ENCODE results near the gene CELA2B.

The CELA2B gene

DNA sequence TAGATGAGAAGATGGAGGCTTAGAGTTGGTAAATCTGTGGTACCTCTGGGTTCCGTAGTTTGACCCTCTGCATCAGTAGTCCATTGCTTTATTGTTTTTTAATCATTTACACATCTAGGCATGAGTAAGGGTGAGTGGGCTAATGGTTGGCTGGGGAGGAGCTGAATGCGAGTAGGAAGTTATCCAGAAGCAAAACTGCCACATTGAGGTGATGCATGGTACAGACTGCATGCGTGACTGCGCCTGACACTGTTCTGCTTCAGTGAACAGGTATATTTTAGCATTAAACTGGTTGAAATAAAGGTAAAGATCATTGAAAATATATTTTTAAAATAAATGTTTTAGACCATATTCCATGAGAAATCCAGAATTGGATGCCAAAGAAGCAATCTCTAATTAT is 55.1 kb downstream of the CELA2B start:
- no peak for DNase-seq

DNA sequence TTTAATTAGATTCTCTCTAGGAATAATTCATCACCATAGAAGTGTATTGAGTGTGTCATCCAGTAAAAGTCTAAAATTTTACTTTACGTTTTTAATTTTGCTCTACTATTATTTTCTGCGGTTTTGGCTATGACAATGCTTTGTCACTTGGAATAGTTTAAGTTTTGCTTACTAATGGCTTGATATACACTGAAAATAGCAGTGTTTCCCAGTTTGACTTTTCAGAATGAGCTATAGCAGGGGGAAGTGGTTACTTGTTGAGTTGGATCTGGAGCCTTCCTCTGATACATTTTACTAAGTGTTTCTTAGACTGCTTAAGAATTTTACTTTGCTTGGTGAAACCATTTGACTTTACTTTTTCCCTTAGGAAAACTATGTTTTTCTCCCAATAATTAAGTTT is 55.8 kb downstream of the CELA2B start:
- no peak for DNase-seq

DNA sequence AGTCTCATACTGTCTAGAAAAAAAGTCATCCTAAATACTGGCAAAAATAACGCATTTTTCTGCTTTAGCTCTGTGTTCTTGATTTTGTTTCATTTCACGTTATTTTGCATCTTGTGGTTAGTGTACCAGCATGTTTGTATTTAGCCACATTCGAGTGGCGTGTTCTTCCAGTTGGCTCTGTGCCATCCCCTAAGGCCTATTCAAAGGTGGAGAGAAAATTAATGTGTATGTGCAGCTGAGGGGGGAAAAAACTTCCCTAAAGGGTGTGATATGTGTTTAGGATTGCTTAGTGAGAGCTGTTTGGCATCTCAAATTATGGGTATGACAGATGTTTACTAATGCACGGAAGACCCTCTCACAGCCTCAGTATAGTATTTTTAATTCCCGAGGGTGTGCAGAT is 62.9 kb downstream of the CELA2B start:
- no peak for DNase-seq

DNA sequence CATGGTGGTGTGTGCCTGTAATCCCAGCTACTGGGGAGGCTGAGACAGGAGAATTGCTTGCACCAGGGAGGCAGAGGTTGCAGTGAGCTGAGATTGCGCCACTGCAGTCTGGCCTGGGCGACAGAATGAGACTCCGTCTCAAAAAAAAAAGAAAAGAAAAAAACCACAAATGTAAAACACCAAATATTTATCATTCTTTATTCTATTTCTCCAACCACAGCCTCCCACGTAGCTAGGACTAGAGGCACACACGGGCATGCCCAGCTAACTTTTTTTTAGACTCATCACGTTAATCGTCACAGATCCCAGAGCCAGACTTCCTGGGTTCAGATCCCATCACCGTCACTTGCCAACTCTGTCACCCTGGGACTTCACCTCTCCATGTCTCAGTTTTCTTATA is 64.3 kb downstream of the CELA2B start:
- no peak for DNase-seq
